ENCODE measurements around the gene BCR.

GRCh38 chr22:23159291-23159630 lies 21.0 kb upstream of the BCR start:
- no peak for TF ChIP-seq POLR2A (IDR thresholded peaks at IDR 0.05)
- TF ChIP-seq, protein P1, sequence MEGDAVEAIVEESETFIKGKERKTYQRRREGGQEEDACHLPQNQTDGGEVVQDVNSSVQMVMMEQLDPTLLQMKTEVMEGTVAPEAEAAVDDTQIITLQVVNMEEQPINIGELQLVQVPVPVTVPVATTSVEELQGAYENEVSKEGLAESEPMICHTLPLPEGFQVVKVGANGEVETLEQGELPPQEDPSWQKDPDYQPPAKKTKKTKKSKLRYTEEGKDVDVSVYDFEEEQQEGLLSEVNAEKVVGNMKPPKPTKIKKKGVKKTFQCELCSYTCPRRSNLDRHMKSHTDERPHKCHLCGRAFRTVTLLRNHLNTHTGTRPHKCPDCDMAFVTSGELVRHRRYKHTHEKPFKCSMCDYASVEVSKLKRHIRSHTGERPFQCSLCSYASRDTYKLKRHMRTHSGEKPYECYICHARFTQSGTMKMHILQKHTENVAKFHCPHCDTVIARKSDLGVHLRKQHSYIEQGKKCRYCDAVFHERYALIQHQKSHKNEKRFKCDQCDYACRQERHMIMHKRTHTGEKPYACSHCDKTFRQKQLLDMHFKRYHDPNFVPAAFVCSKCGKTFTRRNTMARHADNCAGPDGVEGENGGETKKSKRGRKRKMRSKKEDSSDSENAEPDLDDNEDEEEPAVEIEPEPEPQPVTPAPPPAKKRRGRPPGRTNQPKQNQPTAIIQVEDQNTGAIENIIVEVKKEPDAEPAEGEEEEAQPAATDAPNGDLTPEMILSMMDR (IDR thresholded peaks at IDR 0.05): no peak
- no peak for TF ChIP-seq POLR2AphosphoS5 (IDR thresholded peaks at IDR 0.05)
